Smooth muscle cell (in vitro differentiated cells): ENCODE data around the gene PDE6G. TPM values are rescaled to one million over a fixed set of nuclear protein-coding genes. Genes with fewer than 3 reads are reported as not detected.

Source experiments
- DNase-seq: peaks from one replicate; lab custom pipeline; 2025; ENCODE audit not compliant: unreplicated experiment; lab: John Stamatoyannopoulos, UW
- H2AFZ ChIP-seq: fragments of 200-600 bp; sonication (generic); 2 replicates; pipeline ENCODE4 v1.6.0; 2016; ENCODE audit warnings: antibody characterized with exemption, low read depth, mild to moderate bottlenecking
- H3F3A ChIP-seq: fragments of 200-600 bp; sonication (generic); 2 replicates; pipeline ENCODE4 v1.6.0; 2017; ENCODE audit warnings: antibody characterized with exemption, low read depth
- H3K27ac ChIP-seq: fragments of 200-600 bp; sonication (generic); 2 replicates; pipeline ENCODE4 v1.5.1; 2016; ENCODE audit warnings: low read depth, mild to moderate bottlenecking
- H3K27me3 ChIP-seq: fragments of 200-600 bp; sonication (generic); 2 replicates; pipeline ENCODE4 v1.6.1; 2016; ENCODE audit warnings: low read depth, mild to moderate bottlenecking
- H3K36me3 ChIP-seq: fragments of 200-600 bp; sonication (generic); 2 replicates; pipeline ENCODE4 v1.5.1; 2016; ENCODE audit warnings: low read depth
- H3K4me1 ChIP-seq: fragments of 200-600 bp; sonication (generic); 2 replicates; pipeline ENCODE4 v1.5.1; 2016; ENCODE audit warnings: low read depth
- H3K4me2 ChIP-seq: fragments of 200-600 bp; sonication (generic); 2 replicates; pipeline ENCODE4 v1.6.0; 2016; ENCODE audit warnings: mild to moderate bottlenecking
- H3K4me3 ChIP-seq: fragments of 200-600 bp; sonication (generic); 2 replicates; pipeline ENCODE4 v1.5.1; 2016; ENCODE audit warnings: mild to moderate bottlenecking
- H3K79me2 ChIP-seq: fragments of 200-600 bp; sonication (generic); 2 replicates; pipeline ENCODE4 v1.6.0; 2016; ENCODE audit warnings: low read depth, mild to moderate bottlenecking
- H3K9ac ChIP-seq: fragments of 200-600 bp; sonication (generic); 2 replicates; pipeline ENCODE4 v1.6.0; 2016; ENCODE audit warnings: low read depth
- H3K9me3 ChIP-seq: fragments of 200-600 bp; sonication (generic); replicated peaks from 2 replicates; pipeline ENCODE4 v1.5.1; 2016; ENCODE audit warnings: low read depth
- H4K20me1 ChIP-seq: fragments of 200-600 bp; sonication (generic); 2 replicates; pipeline ENCODE4 v1.6.0; 2016; ENCODE audit warnings: low read depth
- WGBS: methylation state at CpG from one replicate; pipeline ENCODE4 v1.1.7; 2016; ENCODE audit warnings: low lambda C conversion rate; 5-methylcytosine and 5-hydroxymethylcytosine counted together
- polyA plus RNA-seq: library from polyadenylated mRNA; unstranded; fragments of >200 nt; fragmentation: Nextera tagmentation; extraction: Ambion mirVana; gene quantifications from 2 replicates; pipeline ENCODE4 v1.2.1, GENCODE V29; 2016
- total RNA-seq: library from RNA; depleted of rRNA; stranded (reverse); fragments of >200 nt; gene quantifications from 2 replicates; pipeline ENCODE4 v1.2.3, GENCODE V29; 2014
- TF ChIP-seq, protein P1 (sequence below): fragments of 200-600 bp; sonication (generic); IDR thresholded peaks from 2 replicates; pipeline ENCODE4 v1.5.1; 2017; ENCODE audit warnings: borderline replicate concordance, mild to moderate bottlenecking, antibody characterized with exemption; ENCODE audit not compliant: insufficient read depth, poor library complexity, severe bottlenecking

PDE6G gene
- 1.3 and 14.5 TPM in 2 replicates for total RNA-seq
- polyA plus RNA-seq: 3.2 and 5.3 TPM in 2 replicates

DNA sequence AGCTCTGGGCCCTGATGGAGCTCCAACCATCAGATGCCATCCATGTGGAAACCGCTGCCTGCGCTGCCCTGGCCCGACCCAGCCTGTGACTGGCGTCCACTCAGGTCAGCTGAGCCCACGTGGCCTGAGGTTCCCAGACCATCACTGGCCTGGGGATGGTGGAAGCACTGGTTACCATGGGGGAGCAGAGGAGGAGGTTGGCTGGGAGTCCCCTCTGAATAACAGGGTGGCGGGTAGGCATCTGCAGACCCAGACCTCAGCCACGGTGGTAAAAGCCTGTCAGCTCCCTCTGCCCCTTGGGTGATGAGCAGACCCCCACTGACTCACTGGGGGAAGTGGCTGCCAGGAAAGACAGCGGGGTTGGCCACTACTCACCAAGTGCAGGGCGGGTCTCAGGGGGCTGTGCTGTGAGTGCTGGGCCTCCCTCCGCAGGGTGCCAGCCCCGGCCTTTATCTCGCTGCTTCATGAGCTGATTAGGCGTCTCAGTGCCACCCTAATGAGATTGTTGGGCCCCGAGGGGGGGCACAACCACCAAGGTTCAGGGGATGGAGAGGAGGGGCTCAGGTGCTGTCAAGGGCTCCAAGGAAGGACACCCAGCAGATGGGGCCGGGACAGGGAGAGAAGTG lies at the start of gene PDE6G:
PDE6G (minus strand) TSS at position 425 of the 626 bp plus-strand sequence. CDS start 3,237 bp downstream, outside the sequence.
- H3K9me3 ChIP-seq: no peaks in the 10 kb centered on the region
- no peaks in the 10 kb centered on the region for H3F3A ChIP-seq
- H3K36me3 ChIP-seq: no peaks in the 10 kb centered on the region
- no peak within 1 kb of the TSS for H3K4me3 ChIP-seq
- TF ChIP-seq, protein P1, sequence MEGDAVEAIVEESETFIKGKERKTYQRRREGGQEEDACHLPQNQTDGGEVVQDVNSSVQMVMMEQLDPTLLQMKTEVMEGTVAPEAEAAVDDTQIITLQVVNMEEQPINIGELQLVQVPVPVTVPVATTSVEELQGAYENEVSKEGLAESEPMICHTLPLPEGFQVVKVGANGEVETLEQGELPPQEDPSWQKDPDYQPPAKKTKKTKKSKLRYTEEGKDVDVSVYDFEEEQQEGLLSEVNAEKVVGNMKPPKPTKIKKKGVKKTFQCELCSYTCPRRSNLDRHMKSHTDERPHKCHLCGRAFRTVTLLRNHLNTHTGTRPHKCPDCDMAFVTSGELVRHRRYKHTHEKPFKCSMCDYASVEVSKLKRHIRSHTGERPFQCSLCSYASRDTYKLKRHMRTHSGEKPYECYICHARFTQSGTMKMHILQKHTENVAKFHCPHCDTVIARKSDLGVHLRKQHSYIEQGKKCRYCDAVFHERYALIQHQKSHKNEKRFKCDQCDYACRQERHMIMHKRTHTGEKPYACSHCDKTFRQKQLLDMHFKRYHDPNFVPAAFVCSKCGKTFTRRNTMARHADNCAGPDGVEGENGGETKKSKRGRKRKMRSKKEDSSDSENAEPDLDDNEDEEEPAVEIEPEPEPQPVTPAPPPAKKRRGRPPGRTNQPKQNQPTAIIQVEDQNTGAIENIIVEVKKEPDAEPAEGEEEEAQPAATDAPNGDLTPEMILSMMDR: no peak
- H3K27ac ChIP-seq: no peak within 1 kb of the TSS
- no peak within 1 kb of the TSS for H3K4me2 ChIP-seq
- no peak within 1 kb of the TSS for H2AFZ ChIP-seq
- no peaks in the 10 kb centered on the region for H3K27me3 ChIP-seq
- WGBS: 92% methylated on average over 15 of the region's 15 CpGs
- peaks cover 3% of the 10 kb centered on the region for H3K4me1 ChIP-seq
- no peaks in the 10 kb centered on the region for H4K20me1 ChIP-seq
- DNase-seq: no peak
- H3K9ac ChIP-seq: no peak within 1 kb of the TSS
- no peaks in the 10 kb centered on the region for H3K79me2 ChIP-seq

DNA sequence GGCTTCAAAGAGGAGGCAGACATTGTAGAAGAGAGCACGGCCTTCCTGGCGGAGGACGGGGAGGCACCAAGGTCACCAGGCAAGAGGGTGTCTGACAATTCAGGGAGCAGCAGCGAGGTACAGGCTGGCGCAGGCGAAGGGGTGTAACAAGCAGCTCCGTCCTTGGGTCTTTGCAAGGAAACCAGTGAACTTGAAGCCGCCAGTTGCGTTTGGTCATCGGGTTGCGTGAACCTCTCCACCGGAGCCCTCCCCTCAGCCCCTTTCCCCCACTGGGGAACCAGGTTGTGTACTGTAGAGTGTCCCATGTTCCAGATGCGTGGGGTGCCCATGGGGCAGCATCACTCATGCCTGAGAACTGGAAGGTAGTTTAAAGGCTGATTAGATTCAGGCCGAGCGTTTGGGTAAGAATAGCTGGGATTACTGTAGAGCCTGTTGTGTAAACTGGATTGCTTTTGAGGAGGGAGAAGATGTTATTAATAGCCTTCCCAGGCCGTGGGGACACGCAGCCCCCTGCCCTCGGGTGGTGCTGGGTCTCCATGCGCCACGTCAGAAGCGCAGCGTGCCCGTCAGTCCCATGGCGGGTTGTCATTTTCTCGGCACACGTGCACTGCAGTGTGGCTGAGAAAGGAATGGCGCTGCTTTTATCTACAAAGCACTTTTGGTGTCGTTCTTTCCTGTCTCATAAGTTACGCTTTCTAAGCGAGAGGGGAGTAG lies 49.3 kb upstream of the PDE6G start:
- 98% methylated on average over 30 of the region's 30 CpGs for WGBS
- no peak overlapping the region for H3K27ac ChIP-seq
- H3K27me3 ChIP-seq: no peaks in the 10 kb centered on the region
- no peak overlapping the region for H2AFZ ChIP-seq
- peaks cover 19% of the 10 kb centered on the region for H4K20me1 ChIP-seq
- DNase-seq: no peak
- TF ChIP-seq, protein P1: no peak
- H3K9me3 ChIP-seq: no peaks in the 10 kb centered on the region
- H3K36me3 ChIP-seq: no peaks in the 10 kb centered on the region
- no peak overlapping the region for H3K4me2 ChIP-seq
- H3K4me3 ChIP-seq: no peak overlapping the region
- H3F3A ChIP-seq: no peaks in the 10 kb centered on the region
- peaks cover 39% of the 10 kb centered on the region for H3K79me2 ChIP-seq
- H3K4me1 ChIP-seq: peaks cover 23% of the 10 kb centered on the region
- H3K9ac ChIP-seq: no peak overlapping the region

DNA sequence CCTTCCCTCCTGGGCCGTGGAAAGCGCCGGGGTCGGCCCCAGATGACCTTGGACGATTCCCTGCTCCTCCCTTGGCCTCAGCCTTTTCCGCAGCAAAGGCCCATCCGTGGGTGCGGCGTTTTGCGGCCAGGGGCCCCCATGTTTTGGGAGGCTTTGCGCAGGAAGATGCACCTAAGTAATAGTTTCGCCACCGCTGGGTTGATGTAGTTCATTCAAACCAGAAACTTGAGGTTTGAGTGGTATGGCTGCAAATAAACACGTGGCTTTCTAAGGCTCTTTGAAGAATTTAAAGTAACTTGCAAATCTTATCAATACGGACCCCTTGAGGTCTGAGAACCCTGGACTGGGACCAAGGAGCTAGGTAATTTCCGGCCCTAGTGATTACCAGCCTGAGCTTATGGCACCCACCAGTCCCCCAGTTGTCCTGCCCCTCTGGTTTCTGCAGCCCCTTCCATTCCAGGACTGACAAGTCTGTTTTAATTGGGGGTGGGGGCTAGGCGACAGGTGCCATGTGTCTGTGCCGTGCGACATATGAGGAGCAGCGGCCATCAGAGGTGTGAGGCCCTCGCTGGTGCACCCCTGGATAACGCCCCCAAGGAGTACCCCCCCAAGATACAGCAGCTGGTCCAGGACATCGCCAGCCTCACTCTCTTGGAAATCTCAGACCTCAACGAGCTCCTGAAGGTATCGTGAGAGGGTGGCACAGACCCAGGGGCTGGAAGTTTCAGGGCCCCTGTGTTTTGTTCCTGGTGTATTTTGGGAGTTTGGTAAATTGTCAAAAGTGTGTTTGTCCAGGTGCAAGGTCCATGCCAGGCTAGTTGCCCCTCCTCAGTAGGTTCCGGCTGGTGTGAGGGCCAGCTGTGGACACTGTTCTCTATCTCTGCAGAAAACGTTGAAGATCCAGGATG lies 47.7 kb upstream of the PDE6G start:
- Histone ChIP-seq H3K79me2 (peaks cover 55% of the 10 kb centered on the region), H3K4me1 (peaks cover 16% of the 10 kb centered on the region), H3K36me3 (no peaks in the 10 kb centered on the region), H3F3A (no peaks in the 10 kb centered on the region), H3K27ac (peak overlapping the region; percentile 97), H3K27me3 (no peaks in the 10 kb centered on the region), H3K9ac (peak overlapping the region; percentile 99), H3K4me2 (peak overlapping the region; percentile 97), H2AFZ (no peak overlapping the region), H4K20me1 (peaks cover 22% of the 10 kb centered on the region), H3K4me3 (peak overlapping the region; percentile 93), H3K9me3 (no peaks in the 10 kb centered on the region)
- TF ChIP-seq, protein P1: no peak
- 35% methylated on average over 27 of the region's 27 CpGs for WGBS
- DNase-seq: no peak
